SU-DHL-6 (cell line): Measurements from ENCODE around the gene CFAP210.

ENCODE experiments used
- H2AFZ ChIP-seq: fragments of 200-600 bp; sonication (generic); 2 replicates; pipeline ENCODE4 v1.6.1; 2014; ENCODE audit warnings: low read depth, mild to moderate bottlenecking, moderate library complexity, mixed read lengths, antibody characterized with exemption, low read length; ENCODE audit not compliant: severe bottlenecking
- H3F3A ChIP-seq: fragments of 200-600 bp; shearing (Covaris generic); 2 replicates; pipeline ENCODE4 v1.6.0; 2016; ENCODE audit warnings: antibody characterized with exemption, mild to moderate bottlenecking; ENCODE audit not compliant: insufficient read depth
- H3K27ac ChIP-seq: fragments of 200-600 bp; sonication (generic); 2 replicates; pipeline ENCODE4 v1.5.1; 2016; ENCODE audit warnings: low read depth, mild to moderate bottlenecking, low read length, moderate library complexity, mixed read lengths
- H3K27me3 ChIP-seq: fragments of 200-600 bp; sonication (generic), shearing (Covaris generic); 2 replicates; pipeline ENCODE4 v1.6.0; 2014; ENCODE audit warnings: mild to moderate bottlenecking, low read length
- H3K36me3 ChIP-seq: fragments of 200-600 bp; sonication (generic); 2 replicates; pipeline ENCODE4 v1.6.1; 2014; ENCODE audit warnings: mild to moderate bottlenecking, low read length, mixed read lengths
- H3K4me2 ChIP-seq: fragments of 300-600, 200-600 bp; shearing (Covaris generic), sonication (generic); 2 replicates; pipeline ENCODE4 v1.6.0; 2014; ENCODE audit warnings: low read length, low read depth, mild to moderate bottlenecking; ENCODE audit not compliant: poor library complexity, severe bottlenecking
- H3K4me3 ChIP-seq: fragments of 200-600 bp; sonication (generic); 2 replicates; pipeline ENCODE4 v1.5.1; 2014; ENCODE audit warnings: antibody characterized with exemption, low read length, mild to moderate bottlenecking, mixed read lengths; ENCODE audit not compliant: insufficient read depth, poor library complexity, severe bottlenecking
- H3K79me2 ChIP-seq: fragments of 200-600 bp; sonication (generic); 2 replicates; pipeline ENCODE4 v1.6.1; 2014; ENCODE audit warnings: mild to moderate bottlenecking, low read length, moderate library complexity; ENCODE audit not compliant: insufficient read depth
- H3K9ac ChIP-seq: fragments of 200-600 bp; sonication (generic); 2 replicates; pipeline ENCODE4 v1.7.0; 2014; ENCODE audit warnings: mild to moderate bottlenecking, low read length
- H3K9me2 ChIP-seq: fragments of 200-600 bp; sonication (generic); replicated peaks from 2 replicates; pipeline ENCODE4 v1.6.1; 2014; ENCODE audit warnings: low read length; ENCODE audit not compliant: insufficient read depth
- H3K9me3 ChIP-seq: fragments of 200-600 bp; sonication (generic); 2 replicates; pipeline ENCODE4 v1.6.1; 2014; ENCODE audit warnings: low read length, mixed read lengths; ENCODE audit not compliant: insufficient read depth
- H4K20me1 ChIP-seq: fragments of 200-600 bp; sonication (generic); 2 replicates; pipeline ENCODE4 v1.6.1; 2014; ENCODE audit warnings: low read depth, mild to moderate bottlenecking, antibody characterized with exemption, low read length, moderate library complexity, mixed read lengths
- CTCF ChIP-seq: fragments of 200-600 bp; sonication (generic); IDR thresholded peaks from one replicate; pipeline ENCODE4 v1.5.1; 2017; ENCODE audit warnings: antibody characterized with exemption, mild to moderate bottlenecking, low read length, moderate library complexity; ENCODE audit not compliant: insufficient read depth, poor library complexity, severe bottlenecking
- EZH2phosphoT487 ChIP-seq: fragments of 200-600 bp; sonication (generic), shearing (Covaris generic); conservative IDR thresholded peaks from 2 replicates; pipeline ENCODE4 v1.6.1; 2018; ENCODE audit warnings: mild to moderate bottlenecking, antibody characterized with exemption, low read length, moderate library complexity, mixed read lengths

CFAP210 gene

GRCh38 chr2:169734169-169734847, 40.1 kb upstream of the CFAP210 start:
- H3K36me3 ChIP-seq, result no peaks in the 10 kb centered on the region
- no peak for TF ChIP-seq EZH2phosphoT487
- no peak for TF ChIP-seq CTCF
- H3K27me3 ChIP-seq, result no peaks in the 10 kb centered on the region
- H3K9ac ChIP-seq, result peak overlapping the region; percentile 62
- peak overlapping the region; percentile 65 for H3K4me2 ChIP-seq
- peaks cover 24% of the 10 kb centered on the region for H3F3A ChIP-seq
- no peaks in the 10 kb centered on the region for H4K20me1 ChIP-seq
- H2AFZ ChIP-seq, result no peak overlapping the region
- H3K4me3 ChIP-seq, result peak overlapping the region; percentile 61
- peaks cover 31% of the 10 kb centered on the region for H3K79me2 ChIP-seq
- H3K27ac ChIP-seq, result 0 out of 2 replicates have a peak overlapping the region, but pooled peaks have one; percentile 8
- no peaks in the 10 kb centered on the region for H3K9me3 ChIP-seq
- H3K9me2 ChIP-seq, result no peaks in the 10 kb centered on the region

GRCh38 chr2:169732583-169733358, 38.6 kb upstream of the CFAP210 start:
- Histone ChIP-seq H2AFZ (peak overlapping the region; percentile 83), H3K4me2 (peak overlapping the region; percentile 65), H3K27ac (no peak overlapping the region), H3K9ac (peak overlapping the region; percentile 62), H3K9me2 (no peaks in the 10 kb centered on the region), H4K20me1 (no peaks in the 10 kb centered on the region), H3F3A (peaks cover 24% of the 10 kb centered on the region), H3K27me3 (no peaks in the 10 kb centered on the region), H3K36me3 (no peaks in the 10 kb centered on the region), H3K4me3 (peak overlapping the region; percentile 61), H3K9me3 (no peaks in the 10 kb centered on the region), H3K79me2 (peaks cover 31% of the 10 kb centered on the region; the same call in 1 of the 2 replicates)
- TF ChIP-seq EZH2phosphoT487 (no peak), CTCF (no peak)

DNA sequence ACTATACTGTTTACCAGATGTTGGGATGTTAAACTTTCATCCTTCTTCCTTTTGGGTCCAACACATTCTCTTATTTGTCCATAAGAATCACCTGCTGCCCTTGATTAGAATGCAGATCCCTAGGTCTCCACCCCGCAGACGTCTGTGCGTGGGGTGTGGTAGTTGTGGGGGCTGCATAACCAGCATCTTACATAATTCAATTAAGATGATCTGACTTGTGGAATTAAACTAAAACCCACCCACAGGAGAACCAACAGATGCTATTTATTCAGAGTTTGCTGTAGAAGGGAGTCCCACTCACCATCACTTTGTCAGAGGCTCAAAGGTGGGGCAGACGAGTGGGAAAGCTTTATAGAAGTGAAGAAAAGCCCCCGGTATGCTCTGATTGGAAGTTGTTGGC, 37.9 kb upstream of the CFAP210 start:
- Histone ChIP-seq H3K27me3 (no peaks in the 10 kb centered on the region), H3K4me3 (no peak overlapping the region), H3K4me2 (no peak overlapping the region), H3K27ac (no peak overlapping the region), H4K20me1 (no peaks in the 10 kb centered on the region), H3K79me2 (peaks cover 27% of the 10 kb centered on the region; the same call in 1 of the 2 replicates), H3K9me2 (no peaks in the 10 kb centered on the region), H2AFZ (no peak overlapping the region), H3K9me3 (no peaks in the 10 kb centered on the region), H3K9ac (no peak overlapping the region), H3K36me3 (no peaks in the 10 kb centered on the region), H3F3A (peaks cover 24% of the 10 kb centered on the region)
- TF ChIP-seq CTCF (no peak), EZH2phosphoT487 (no peak)
